T-helper 2 cell treated with Interferon-gamma antibody and Interleukin-4, amounts not matched to agents 100 ng/mL and 5 ng/mL, for 36 hours (primary cell): ENCODE measurements around the gene PTER. TPM values are rescaled to one million over a fixed set of nuclear protein-coding genes. Genes with fewer than 3 reads are reported as not detected.

Experiments
- intact Hi-C: fragments of 100-400 bp; cut with micrococcal nuclease; formaldehyde crosslinking; loops from one replicate; pipeline ENCODE4 v1.15.1; 2023
- total RNA-seq: library from RNA; stranded (reverse); gene quantifications from 2 replicates; pipeline ENCODE4 v1.2.3, GENCODE V29; 2022

PTER gene
- 15.4 and 16.9 TPM in 2 replicates for total RNA-seq

GRCh38 chr10:16436758-16437539, at the start of gene PTER:
TSS of gene PTER (plus strand) at chr10:16437010. CDS start at chr10:16484385, 47,375 bp downstream.
- intact Hi-C loops = loop anchor here (1.0 to 5.0 kb wide), 6 partner anchors 82 to 1270 kb away; partner anchors contain the start of genes MINDY3, NMT2, RSU1 and TRDMT1

GRCh38 chr10:16392531-16393069, 44.2 kb upstream of the PTER start:
- intact Hi-C loops = no loop called here

GRCh38 chr10:16393271-16393858, 43.4 kb upstream of the PTER start:
- intact Hi-C loops = no loop called here

GRCh38 chr10:16401416-16401815, 35.4 kb upstream of the PTER start:
- intact Hi-C loops = no loop called here

GRCh38 chr10:16408379-16408778, 28.4 kb upstream of the PTER start:
- intact Hi-C loops = no loop called here

- intact Hi-C loops = no loop called here
Observed at GRCh38 chr10:16417341-16417740, 19.5 kb upstream of the PTER start.

- intact Hi-C loops = no loop called here
Observed at GRCh38 chr10:16423599-16423998, 13.2 kb upstream of the PTER start.

GRCh38 chr10:16425449-16425848, 11.4 kb upstream of the PTER start:
- intact Hi-C loops = no loop called here

GRCh38 chr10:16429539-16429938, 7.3 kb upstream of the PTER start:
- intact Hi-C loops = no loop called here

GRCh38 chr10:16436367-16436757, 448 bp upstream of the PTER start:
- intact Hi-C loops = loop anchor here (1.0 to 5.0 kb wide), 6 partner anchors 82 to 1269 kb away; partner anchors contain the start of genes MINDY3, NMT2, RSU1 and TRDMT1

- intact Hi-C loops = loop anchor here (2.0 to 5.0 kb wide), 5 partner anchors 81 to 1270 kb away; partner anchors contain the start of genes MINDY3, NMT2 and TRDMT1
Observed at GRCh38 chr10:16437540-16437894, 707 bp downstream of the PTER start.

GRCh38 chr10:16439295-16439694, 2.5 kb downstream of the PTER start:
- intact Hi-C loops = loop anchor here (5.0 kb wide), 3 partner anchors 338 to 1272 kb away; partner anchors contain the start of genes NMT2 and TRDMT1

- intact Hi-C loops = no loop called here
Observed at GRCh38 chr10:16440396-16441133, 3.8 kb downstream of the PTER start.

GRCh38 chr10:16441173-16441840, 4.5 kb downstream of the PTER start:
- intact Hi-C loops = no loop called here

GRCh38 chr10:16442914-16443313, 6.1 kb downstream of the PTER start:
- intact Hi-C loops = no loop called here

GRCh38 chr10:16445770-16446469, 9.1 kb downstream of the PTER start:
- intact Hi-C loops = no loop called here

GRCh38 chr10:16449454-16449853, 12.6 kb downstream of the PTER start:
- intact Hi-C loops = no loop called here

- intact Hi-C loops = no loop called here
Observed at GRCh38 chr10:16458166-16458955, 21.6 kb downstream of the PTER start.

- intact Hi-C loops = no loop called here
Observed at GRCh38 chr10:16459423-16459939, 22.7 kb downstream of the PTER start.
